GM18907 (cell line): ENCODE data around the gene PXMP4.
"Not testable (repeated sequence)": the region's sequence is repeated elsewhere in the genome, so short reads cannot be mapped to it uniquely, and the experiment has no call there.

Experiments
- ATAC-seq: cut with Tn5 transposase; IDR thresholded peaks from one replicate; pipeline ENCODE4 v1.9.1; 2021; ENCODE audit warnings: mild to moderate bottlenecking, moderate library complexity; ENCODE audit not compliant: unreplicated experiment

The PXMP4 gene

GRCh38 chr20:33704197-33704924 is 15.7 kb downstream of the PXMP4 start:
- ATAC-seq: no peak

- ATAC-seq: no peak
Measured at GRCh38 chr20:33703498-33704137, 16.5 kb downstream of the PXMP4 start.

DNA sequence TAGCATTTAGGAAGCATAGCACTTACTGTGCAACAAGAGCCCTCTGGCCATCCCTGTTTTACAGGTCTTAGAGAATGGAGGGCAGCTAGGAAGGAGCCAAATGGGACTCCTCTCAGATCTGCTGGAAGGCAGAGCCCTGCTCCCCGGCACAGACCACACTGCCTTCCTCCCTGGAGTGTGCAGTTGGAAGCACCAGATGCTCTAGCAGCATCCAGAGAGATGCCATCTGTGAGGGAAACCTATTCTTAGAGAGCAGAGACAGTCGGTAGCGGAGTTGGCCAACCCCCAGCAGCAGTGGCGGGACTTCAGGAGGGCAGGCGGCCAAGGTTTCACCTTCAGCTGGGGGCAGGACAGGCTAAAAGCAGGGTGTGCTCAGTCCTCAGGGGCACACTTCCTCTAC is 17.2 kb downstream of the PXMP4 start:
- no peak for ATAC-seq

DNA sequence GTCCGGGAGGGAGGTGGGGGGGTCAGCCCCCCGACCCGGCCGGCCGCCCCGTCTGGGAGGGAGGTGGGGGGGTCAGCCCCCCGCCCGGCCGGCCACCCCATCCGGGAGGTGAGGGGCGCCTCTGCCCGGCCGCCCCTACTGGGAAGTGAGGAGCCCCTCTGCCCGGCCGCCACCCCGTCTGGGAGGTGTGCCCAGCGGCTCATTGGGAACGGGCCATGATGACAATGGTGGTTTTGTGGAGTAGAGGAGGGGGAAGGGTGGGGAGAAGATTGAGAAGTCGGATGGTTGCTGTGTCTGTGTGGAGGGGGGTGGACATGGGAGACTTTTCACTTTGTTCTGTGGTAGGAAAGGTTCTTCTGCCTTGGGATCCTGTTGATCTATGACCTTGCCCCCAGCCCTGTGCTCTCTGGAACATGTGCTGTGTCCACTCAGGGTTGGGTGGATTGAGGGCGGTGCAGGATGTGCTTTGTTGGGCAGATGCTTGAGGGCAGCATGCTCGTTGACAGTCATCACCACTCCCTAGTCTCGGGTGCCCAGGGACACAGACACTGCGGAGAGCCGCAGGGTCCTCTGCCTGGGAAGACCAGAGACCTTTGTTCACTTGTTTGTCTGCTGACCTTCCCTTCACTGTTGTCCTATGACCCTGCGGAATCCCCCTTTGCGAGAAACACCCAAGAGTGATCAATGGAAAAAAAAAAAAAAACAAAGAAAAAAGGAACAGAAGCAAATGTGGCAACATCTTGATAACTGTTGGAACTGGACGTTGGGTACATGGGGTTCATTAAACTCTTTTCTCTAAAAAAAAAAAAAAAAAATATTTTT is 18.3 kb downstream of the PXMP4 start:
- ATAC-seq: no peak

DNA sequence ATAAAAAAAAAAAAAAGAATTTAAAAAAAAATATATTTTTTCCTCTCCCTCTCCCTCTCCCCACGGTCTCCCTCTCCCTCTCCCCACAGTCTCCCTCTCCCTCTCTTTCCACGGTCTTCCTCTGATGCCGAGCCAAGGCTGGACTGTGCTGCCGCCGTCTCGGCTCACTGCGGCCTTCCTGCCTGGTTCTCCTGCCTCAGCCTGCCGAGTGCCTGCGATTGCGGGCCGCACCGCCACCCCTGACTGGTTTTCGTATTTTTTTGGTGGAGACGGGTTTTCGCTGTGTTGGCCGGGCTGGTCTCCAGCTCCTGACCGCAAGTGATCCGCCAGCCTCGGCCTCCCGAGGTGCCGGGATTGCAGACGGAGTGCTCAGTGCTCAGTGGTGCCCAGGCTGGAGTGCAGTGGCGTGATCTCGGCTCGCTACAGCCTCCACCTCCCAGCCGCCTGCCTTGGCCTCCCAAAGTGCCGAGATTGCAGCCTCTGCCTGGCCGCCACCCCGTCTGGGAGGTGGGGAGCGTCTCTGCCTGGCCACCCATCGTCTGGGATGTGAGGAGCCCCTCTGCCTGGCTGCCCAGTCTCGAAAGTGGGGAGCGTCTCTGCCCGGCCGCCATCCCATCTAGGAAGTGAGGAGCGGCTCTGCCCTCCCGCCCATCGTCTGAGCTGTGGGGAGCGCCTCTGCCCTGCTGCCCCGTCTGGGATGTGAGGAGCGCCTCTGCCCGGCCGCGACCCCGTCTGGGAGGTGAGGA is 19.2 kb downstream of the PXMP4 start:
- not testable (repeated sequence) for ATAC-seq

DNA sequence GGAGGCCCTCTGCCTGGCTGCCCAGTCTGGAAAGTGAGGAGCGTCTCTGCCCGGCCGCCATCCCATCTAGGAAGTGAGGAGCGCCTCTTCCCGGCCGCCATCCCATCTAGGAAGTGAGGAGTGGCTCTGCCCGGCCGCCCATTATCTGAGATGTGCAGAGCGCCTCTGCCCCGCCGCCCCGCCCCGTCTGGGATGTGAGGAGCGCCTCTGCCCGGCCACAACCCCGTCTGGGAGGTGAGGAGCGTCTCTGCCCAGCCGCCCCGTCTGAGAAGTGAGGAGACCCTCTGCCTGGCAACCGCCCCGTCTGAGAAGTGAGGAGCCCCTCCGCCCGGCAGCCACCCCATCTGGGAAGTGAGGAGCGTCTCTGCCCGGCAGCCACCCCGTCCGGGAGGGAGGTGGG is 21.1 kb downstream of the PXMP4 start:
- ATAC-seq: not testable (repeated sequence)

DNA sequence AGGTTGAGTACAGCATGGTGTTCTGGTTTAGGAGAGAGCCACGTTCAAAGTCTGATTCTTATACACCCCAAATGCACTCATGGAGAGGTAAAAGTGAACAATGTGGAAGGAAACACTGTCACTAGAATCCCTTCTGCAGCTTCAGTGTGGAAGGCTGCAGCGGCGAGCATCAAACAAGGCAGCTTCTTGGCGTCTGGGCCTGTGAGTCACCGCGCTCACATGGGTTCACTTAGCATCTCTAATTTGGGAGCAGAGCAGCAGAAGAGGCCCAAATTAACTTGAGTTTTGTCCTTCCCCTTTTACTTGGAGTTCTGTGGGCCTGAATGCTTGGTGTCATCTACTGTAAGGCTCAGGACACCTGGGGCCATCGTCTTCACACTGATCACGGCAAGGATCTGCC is 23.0 kb downstream of the PXMP4 start:
- no peak for ATAC-seq

DNA sequence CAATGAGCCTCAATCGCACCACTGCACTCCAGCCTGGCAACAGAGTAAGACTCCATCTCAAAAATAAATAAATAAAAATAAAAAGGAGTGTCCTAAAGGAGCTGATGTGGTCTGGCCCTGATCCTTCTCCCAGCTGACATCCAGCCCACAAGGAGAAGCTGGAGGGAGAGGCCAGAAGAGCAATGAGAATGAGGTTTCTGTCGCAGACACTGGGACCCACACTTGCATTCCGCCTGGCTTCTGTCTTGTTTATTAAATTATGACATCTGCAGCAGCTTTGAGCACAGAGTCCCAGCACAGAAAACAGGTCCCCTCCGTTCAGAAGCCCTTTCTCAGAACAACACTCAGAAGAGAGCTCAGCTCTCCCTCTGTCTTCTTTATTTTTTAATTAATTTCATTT is 23.7 kb downstream of the PXMP4 start:
- ATAC-seq: no peak

DNA sequence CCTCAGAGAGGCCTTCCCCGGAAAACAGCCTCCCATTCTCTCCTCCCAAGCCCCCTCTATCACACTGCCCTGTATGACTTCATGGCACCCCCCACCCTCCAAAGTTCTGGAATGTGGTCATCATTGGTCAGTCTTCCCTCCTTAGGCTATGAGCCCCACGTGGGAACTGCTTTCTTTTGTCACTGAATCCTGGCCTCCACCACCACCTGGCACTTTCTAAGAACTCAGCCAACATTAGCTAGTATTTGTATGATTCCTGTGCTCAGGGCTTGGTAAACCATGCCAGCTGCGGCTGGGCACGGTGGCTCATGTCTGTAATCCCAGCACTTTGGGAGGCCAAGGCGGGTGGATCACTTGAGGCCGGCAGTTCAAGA is 25.5 kb downstream of the PXMP4 start:
- ATAC-seq: no peak

DNA sequence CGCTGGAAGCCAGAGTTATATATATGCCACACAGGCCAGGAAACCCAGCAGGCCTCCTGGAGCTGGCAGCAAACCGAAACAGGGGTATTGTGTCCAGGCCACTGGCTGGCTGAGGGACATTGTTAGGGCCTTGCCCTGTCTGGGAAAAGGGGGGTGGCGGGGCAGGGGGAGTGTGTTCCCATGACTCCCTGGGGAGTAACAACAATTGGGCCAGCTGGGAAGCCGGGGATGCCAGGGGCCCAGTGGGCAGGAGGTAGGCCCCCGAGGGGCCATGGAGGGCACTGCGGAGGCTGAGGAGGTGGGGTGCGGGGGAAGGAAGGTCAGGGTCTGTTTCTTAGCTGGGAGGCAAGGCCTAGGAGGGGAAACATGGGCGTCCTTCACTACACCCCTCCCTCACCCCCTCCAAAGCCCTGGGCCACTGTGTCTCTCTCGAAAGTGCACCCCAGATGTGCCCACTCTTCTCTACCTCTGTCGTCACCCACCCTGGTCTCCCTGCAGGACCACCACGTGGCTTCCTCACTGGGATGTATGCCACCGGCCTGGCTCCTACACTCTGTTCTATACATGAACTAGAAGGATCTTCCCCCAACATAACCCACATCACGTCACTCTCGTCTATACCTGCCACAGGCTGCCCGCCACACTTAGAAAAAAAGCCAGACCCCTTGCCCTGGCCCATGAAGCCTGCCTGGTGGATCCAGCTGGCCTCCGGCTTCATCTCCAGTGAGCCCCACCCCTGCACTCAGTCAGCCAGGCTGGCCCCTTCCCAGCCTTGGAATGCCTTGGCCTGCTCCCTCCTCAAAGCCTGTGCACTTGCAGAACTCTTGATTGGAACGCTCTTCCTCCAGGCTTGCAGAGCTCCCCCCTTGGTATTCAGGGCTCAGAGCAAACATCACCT is 26.1 kb downstream of the PXMP4 start:
- no peak for ATAC-seq

DNA sequence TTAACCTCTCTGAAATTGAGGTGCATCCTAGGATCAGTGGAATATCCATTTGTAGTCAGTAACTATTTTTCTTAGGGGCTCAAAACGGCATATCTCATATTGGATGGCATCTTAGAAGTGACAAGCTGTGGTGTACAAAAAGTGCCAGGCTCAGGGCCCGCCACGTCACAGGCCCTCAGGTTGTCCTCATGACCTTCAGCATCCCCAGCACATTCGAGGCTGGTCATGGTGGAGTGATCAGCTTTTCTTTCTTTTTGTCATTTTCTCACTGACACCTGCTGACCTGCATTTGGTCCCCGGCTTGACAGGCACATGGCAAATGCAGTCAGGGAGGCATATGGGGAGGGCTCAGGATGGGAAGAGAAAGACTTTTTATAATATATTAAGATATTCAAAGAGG is 26.8 kb downstream of the PXMP4 start:
- ATAC-seq: no peak

GRCh38 chr20:33689973-33690372 is 30.1 kb downstream of the PXMP4 start:
- ATAC-seq: no peak

DNA sequence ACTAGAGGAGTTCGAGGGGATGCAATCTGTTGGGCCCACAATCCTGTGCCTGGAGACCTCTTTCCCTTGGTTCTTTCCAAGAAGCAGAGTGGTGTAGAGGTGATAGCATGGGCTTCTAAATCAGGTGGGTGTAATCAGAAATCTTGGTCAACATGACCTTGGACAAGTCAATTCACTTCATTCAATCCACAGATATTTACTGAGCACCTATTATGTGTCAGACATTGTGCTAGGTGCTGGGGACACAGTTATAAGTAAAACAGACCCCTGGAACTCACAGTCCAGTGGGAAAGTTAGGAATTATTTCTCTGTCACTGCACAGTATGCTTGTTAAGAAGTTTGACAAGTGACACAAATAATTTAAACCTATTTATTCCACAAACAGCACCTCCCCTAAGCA is 30.6 kb downstream of the PXMP4 start:
- no peak for ATAC-seq

DNA sequence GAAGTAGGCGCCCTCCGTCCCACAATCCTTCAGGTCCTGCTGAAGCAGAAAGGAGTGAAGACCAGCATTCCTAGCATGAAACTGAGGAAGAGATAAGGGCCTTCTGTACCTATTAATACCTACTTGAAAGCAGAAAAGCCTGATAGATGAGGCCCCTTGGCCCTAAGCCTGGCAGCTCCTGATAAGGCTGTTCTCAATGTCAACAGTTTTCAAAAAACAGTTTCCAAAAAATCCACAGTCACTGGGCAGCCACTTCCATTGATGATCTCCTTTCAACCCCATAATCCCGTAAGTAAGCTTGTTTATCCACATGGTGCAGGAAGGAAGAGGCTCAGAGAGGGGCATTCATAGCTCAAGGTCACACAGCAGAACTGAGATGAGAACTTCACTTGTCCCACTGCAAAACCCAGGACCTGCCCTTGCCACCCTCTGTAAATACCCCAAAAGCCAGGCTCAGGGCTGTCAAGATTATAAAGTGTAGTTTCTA is 31.1 kb downstream of the PXMP4 start:
- no peak for ATAC-seq

GRCh38 chr20:33687993-33688937 is 31.8 kb downstream of the PXMP4 start:
- ATAC-seq: no peak

DNA sequence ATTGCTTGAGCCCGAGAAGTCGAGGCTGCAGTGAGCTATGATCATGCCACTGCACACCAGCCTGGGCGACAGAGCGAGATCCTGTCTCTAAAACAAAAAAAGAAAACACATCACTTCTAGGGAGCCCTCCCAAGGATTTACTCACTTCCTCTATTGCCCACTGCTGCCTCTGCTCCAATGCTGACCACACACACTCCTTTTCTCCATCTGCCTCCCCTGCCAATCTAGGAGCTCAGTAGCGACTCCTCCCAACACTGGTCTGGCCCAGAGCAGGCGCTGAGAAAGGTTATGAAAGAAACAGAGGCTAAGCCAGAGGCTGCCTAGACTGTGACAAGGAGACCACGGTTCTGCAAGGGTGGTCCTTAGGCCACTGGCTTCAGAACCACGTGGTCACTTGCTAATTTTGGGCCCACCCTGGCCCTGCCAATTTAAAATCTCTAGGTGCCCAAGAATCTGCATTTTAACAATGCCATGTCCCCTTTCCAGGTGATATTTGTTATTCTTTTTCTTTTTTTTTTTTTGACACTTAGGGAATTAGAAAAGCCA is 32.7 kb downstream of the PXMP4 start:
- no peak for ATAC-seq

DNA sequence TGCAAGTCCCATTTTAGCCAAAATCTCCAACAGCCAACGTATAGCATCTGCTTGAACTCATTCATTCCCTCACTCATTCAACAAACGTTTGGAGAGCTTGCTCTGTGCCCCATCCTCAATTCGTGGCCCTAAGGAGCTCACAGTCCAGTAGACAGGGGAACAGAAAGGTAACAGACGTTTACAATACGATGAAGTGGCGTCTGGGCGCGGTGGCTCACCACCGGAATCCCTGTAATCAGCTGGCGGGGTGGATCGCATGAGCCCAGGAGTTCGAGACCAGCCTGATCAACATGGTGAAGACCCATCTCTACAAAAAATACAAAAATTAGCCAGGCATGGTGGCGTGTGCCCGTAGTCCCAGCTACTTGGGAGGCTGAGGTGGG is 33.1 kb downstream of the PXMP4 start:
- ATAC-seq: no peak

DNA sequence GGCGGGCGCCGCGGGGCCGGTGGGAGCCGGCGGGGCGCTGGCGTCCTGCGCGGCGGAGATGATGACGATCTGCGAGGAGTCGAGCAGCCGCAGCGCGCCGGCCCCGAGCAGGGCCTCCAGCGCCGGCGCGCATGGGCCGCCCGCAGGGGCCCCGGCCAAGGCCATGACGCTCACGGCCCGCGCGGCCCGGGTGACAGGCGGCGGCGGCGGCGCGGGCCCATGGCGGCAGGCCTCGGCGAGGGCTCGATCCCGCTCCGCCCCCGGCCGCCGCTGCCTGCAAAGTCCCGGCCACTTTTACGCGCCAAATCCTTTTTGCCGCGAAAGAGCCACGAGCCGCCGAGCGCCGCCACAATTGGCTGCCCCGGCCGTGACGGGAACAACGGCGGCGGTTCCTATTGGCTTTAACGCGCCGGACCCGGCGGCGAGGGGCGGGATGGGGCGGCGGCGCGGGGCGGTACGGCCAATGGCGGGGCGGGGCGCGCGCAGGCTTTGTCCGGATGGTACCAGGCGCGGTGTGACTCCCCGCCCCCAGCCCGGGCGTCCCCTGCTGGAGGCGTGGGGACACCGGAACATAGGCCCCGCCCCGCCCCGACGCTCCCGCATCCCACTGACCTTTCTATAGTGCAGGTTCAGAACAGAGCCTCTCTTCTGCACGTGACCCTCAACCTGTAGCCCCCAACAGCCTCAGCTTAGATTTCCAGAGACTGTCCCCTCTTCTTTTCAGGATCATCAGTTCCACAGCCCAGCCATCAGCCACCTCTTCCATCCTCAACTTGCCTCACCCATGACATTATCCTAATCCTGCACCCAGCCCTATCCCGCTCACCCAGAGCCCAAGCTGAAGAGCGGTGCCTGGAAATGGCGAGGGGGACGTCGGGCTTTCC is 33.8 kb downstream of the PXMP4 start, which contains the start of gene E2F1:
Gene E2F1 (minus strand): TSS at position 286 of the 884 bp plus-strand sequence. CDS start 121 bp downstream, at position 165.
- peak; percentile 81 for ATAC-seq
